Hippocampal formation (tissue), 2 donors: Measurements from ENCODE around the gene PARS2.
A peak's percentile ranks its signal among the peaks of the same experiment; 100 is the strongest.

Experiments used
- DNase-seq, 2 donors: peaks; one replicate each; lab custom pipeline; 2025; lab: John Stamatoyannopoulos, UW

The PARS2 gene

GRCh38 chr1:54774820-54775498 is 10.6 kb upstream of the PARS2 start:
- no peak for DNase-seq

- DNase-seq = no peak
These were observed 8.6 kb upstream of the PARS2 start for GRCh38 chr1:54772951-54773350.

- peak; percentile 2 to 4 for DNase-seq
These were observed 3.8 kb upstream of the PARS2 start for GRCh38 chr1:54768093-54768492.

GRCh38 chr1:54767526-54767925 is 3.2 kb upstream of the PARS2 start:
- DNase-seq = no peak

- no peak for DNase-seq
These were observed 2.4 kb upstream of the PARS2 start for GRCh38 chr1:54766726-54767125.

GRCh38 chr1:54764922-54765561 is 719 bp upstream of the PARS2 start:
- DNase-seq = no peak

GRCh38 chr1:54763816-54764132 is 549 bp downstream of the PARS2 start:
- DNase-seq = no peak

GRCh38 chr1:54758678-54759348 is 5.5 kb downstream of the PARS2 start:
- no peak for DNase-seq

GRCh38 chr1:54757833-54758232 is 6.5 kb downstream of the PARS2 start:
- no peak for DNase-seq

- DNase-seq = no peak
These were observed 9.6 kb downstream of the PARS2 start for GRCh38 chr1:54754486-54755285.

GRCh38 chr1:54754045-54754444 is 10.3 kb downstream of the PARS2 start:
- no peak for DNase-seq

GRCh38 chr1:54751426-54751825 is 12.9 kb downstream of the PARS2 start:
- no peak for DNase-seq

- no peak for DNase-seq
These were observed 13.7 kb downstream of the PARS2 start for GRCh38 chr1:54750596-54750995.

- no peak for DNase-seq
These were observed 16.1 kb downstream of the PARS2 start for GRCh38 chr1:54748094-54748835.

GRCh38 chr1:54745864-54746263 is 18.5 kb downstream of the PARS2 start:
- DNase-seq = no peak

- DNase-seq = no peak
These were observed 19.0 kb downstream of the PARS2 start for GRCh38 chr1:54745274-54745673.

GRCh38 chr1:54744696-54745095 is 19.6 kb downstream of the PARS2 start:
- no peak for DNase-seq

GRCh38 chr1:54743416-54744226 is 20.7 kb downstream of the PARS2 start:
- no peak for DNase-seq

GRCh38 chr1:54742282-54742681 is 22.0 kb downstream of the PARS2 start:
- DNase-seq = no peak

- no peak for DNase-seq
These were observed 22.8 kb downstream of the PARS2 start for GRCh38 chr1:54741531-54741930.

- no peak for DNase-seq
These were observed 26.1 kb downstream of the PARS2 start for GRCh38 chr1:54738244-54738643.
